Lower lobe of right lung (tissue), 2 donors: ENCODE results near the gene TPH2. TPM values are rescaled to one million over a fixed set of nuclear protein-coding genes. Genes with fewer than 3 reads are reported as not detected.
A peak's percentile ranks its signal among the peaks of the same experiment; 100 is the strongest.

Experiments
- ATAC-seq, 2 donors: fragments of 200-7000 bp; cut with Tn5 transposase; one replicate each; pipeline ENCODE4 v1.9.1; 2020 to 2022; ENCODE audit warnings: mild to moderate bottlenecking in 2 of 2, moderate library complexity in 2 of 2
- DNase-seq: peaks from one replicate; pipeline ENCODE4 v3.0.0-alpha.2; 2020
- H3K27ac ChIP-seq: fragments of 200-600 bp; one replicate; pipeline ENCODE4 v1.8.0; 2022
- H3K27me3 ChIP-seq: fragments of 200-600 bp; one replicate; pipeline ENCODE4 v1.8.0; 2022; ENCODE audit warnings: low read depth
- H3K36me3 ChIP-seq: fragments of 200-600 bp; one replicate; pipeline ENCODE4 v1.8.0; 2022; ENCODE audit warnings: mild to moderate bottlenecking
- H3K4me1 ChIP-seq: fragments of 200-600 bp; one replicate; pipeline ENCODE4 v1.8.0; 2022
- H3K4me3 ChIP-seq: fragments of 200-600 bp; one replicate; pipeline ENCODE4 v1.8.0; 2022; ENCODE audit warnings: mild to moderate bottlenecking
- H3K9me3 ChIP-seq: fragments of 200-600 bp; one replicate; pipeline ENCODE4 v1.8.0; 2022
- CTCF ChIP-seq: fragments of 200-600 bp; IDR thresholded peaks from one replicate; pipeline ENCODE4 v1.8.0; 2022; ENCODE audit warnings: antibody characterized with exemption, mild to moderate bottlenecking
- intact Hi-C: fragments of 100-400 bp; cut with DNase I; formaldehyde crosslinking; loops from one replicate; pipeline ENCODE4 v1.11.0; 2022
- total RNA-seq: library from RNA; stranded (reverse); fragmentation: NEBNext Ultra II Directional; extraction: Animal tissue kit (Norgen Biotek cat#: 25700); gene quantifications from one replicate; pipeline ENCODE4 v1.2.1, GENCODE V29; 2021
- donor health status: DM: no; HTN: yes; CAD: no; lungs with severe emphysema.

Gene TPH2
- total RNA-seq, 1 donor from 2014 or later, result not detected

- intact Hi-C loops, result no loop called here
- Histone ChIP-seq H3K4me3 (no peak overlapping the region), H3K36me3 (no peaks in the 10 kb centered on the region), H3K4me1 (no peaks in the 10 kb centered on the region), H3K27ac (no peak overlapping the region), H3K27me3 (peaks cover 10% of the 10 kb centered on the region), H3K9me3 (no peaks in the 10 kb centered on the region)
- no peak for TF ChIP-seq CTCF
- no peak for DNase-seq
- ATAC-seq, result no peak
Measured at GRCh38 chr12:71945121-71945520, 6.5 kb downstream of the TPH2 start.

DNA sequence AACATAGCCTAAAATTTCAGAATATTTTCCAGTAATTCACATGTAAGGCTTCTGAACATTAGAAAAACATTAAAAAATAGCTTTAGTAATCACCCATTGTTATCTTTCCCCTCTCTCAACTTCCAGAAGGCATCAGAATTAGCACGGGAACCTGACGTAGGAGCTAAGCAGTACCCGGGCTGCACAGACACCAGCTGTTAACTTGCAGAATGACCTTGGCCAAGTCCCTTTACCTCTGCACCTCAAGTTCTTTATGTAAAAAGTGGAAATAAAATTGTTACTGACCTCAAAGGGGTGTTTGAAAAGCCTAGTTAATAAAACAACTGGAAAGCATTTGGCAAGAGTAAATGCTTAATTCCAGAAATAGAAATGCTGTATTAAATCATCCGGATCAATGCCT lies 7.2 kb downstream of the TPH2 start:
- Histone ChIP-seq H3K36me3 (no peaks in the 10 kb centered on the region), H3K27ac (no peak overlapping the region), H3K4me1 (no peaks in the 10 kb centered on the region), H3K4me3 (no peak overlapping the region), H3K9me3 (no peaks in the 10 kb centered on the region), H3K27me3 (peaks cover 5% of the 10 kb centered on the region)
- intact Hi-C loops, result no loop called here
- no peak for TF ChIP-seq CTCF
- no peak for ATAC-seq
- no peak for DNase-seq

GRCh38 chr12:71947645-71948105 lies 9.0 kb downstream of the TPH2 start:
- peak; percentile 86 to 96 for ATAC-seq
- no peak for TF ChIP-seq CTCF
- Histone ChIP-seq H3K36me3 (no peaks in the 10 kb centered on the region), H3K9me3 (no peaks in the 10 kb centered on the region), H3K27me3 (no peaks in the 10 kb centered on the region), H3K27ac (no peak overlapping the region), H3K4me1 (no peaks in the 10 kb centered on the region), H3K4me3 (no peak overlapping the region)
- peak; percentile 44 for DNase-seq
- intact Hi-C loops, result no loop called here

- no peak for ATAC-seq
- intact Hi-C loops, result no loop called here
Measured at GRCh38 chr12:71948390-71948789, 9.7 kb downstream of the TPH2 start.

DNA sequence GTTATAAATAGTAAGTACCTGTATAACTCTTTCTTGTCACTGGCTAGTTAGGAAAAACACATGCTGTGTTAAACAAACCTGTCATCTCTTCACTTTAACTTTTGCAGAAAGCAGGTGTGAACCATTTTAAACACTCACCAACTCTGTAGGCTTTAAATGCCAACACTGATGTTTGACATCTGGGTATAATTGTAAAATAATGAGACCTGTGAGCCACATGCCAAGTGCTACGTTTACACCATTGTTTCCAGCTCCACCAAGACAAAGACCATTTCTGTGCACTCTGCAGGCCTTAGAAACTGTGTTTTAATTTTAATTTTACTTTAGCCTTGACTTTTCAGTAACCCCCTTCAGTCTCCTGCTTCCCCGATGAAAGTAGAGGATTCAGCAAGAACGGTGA lies 11.0 kb downstream of the TPH2 start:
- Histone ChIP-seq H3K4me3 (no peak overlapping the region), H3K27me3 (no peaks in the 10 kb centered on the region), H3K36me3 (no peaks in the 10 kb centered on the region), H3K27ac (no peak overlapping the region), H3K4me1 (peaks cover 8% of the 10 kb centered on the region), H3K9me3 (no peaks in the 10 kb centered on the region)
- TF ChIP-seq CTCF, result no peak
- DNase-seq (no peak), ATAC-seq (no peak)
- intact Hi-C loops, result no loop called here

More at GRCh38 chr12:71948390-71948789, 9.7 kb downstream of the TPH2 start:
- no peaks in the 10 kb centered on the region for H3K27me3 ChIP-seq
- H3K4me1 ChIP-seq, result no peaks in the 10 kb centered on the region
- H3K27ac ChIP-seq, result no peak overlapping the region
- no peak for DNase-seq
- no peak for TF ChIP-seq CTCF
- H3K4me3 ChIP-seq, result no peak overlapping the region
- no peaks in the 10 kb centered on the region for H3K36me3 ChIP-seq
- no peaks in the 10 kb centered on the region for H3K9me3 ChIP-seq

GRCh38 chr12:71950404-71950803 lies 11.8 kb downstream of the TPH2 start:
- Histone ChIP-seq H3K4me1 (peaks cover 10% of the 10 kb centered on the region), H3K9me3 (no peaks in the 10 kb centered on the region), H3K36me3 (no peaks in the 10 kb centered on the region), H3K27me3 (no peaks in the 10 kb centered on the region), H3K27ac (no peak overlapping the region), H3K4me3 (no peak overlapping the region)
- intact Hi-C loops, result no loop called here
- no peak for TF ChIP-seq CTCF
- no peak for DNase-seq
- ATAC-seq, result no peak
